ENCODE results near the gene GAL3ST3. TPM values are rescaled to one million over a fixed set of nuclear protein-coding genes. Genes with fewer than 3 reads are reported as not detected.

GAL3ST3 gene
- total RNA-seq, 1 donor from 2014 or later = 3.7 TPM

- H3K27me3 Mint-ChIP-seq = peaks cover 11% of the 10 kb centered on the region
- no peak for TF ChIP-seq CTCF (conservative IDR thresholded peaks at IDR 0.05)
- H3K4me3 Mint-ChIP-seq = no peak overlapping the region
- H3K9me3 Mint-ChIP-seq = no peaks in the 10 kb centered on the region
- H3K4me1 Mint-ChIP-seq (ENCODE audit: unreplicated experiment) = peaks cover 11% of the 10 kb centered on the region
- no peaks in the 10 kb centered on the region for H3K36me3 Mint-ChIP-seq
- no peak overlapping the region for H3K27ac Mint-ChIP-seq
- no peak for DNase-seq (ENCODE audit: extremely low spot score, unreplicated experiment)
These were observed 2.1 kb downstream of the GAL3ST3 start for GRCh38 chr11:66046901-66047300.

GRCh38 chr11:66045177-66045639, 3.8 kb downstream of the GAL3ST3 start:
- Mint-ChIP-seq H3K36me3 (no peaks in the 10 kb centered on the region), H3K27me3 (peaks cover 11% of the 10 kb centered on the region), H3K27ac (no peak overlapping the region), H3K9me3 (no peaks in the 10 kb centered on the region), H3K4me1 (ENCODE audit: unreplicated experiment) (peaks cover 4% of the 10 kb centered on the region), H3K4me3 (no peak overlapping the region)
- peak; percentile 84 for DNase-seq (ENCODE audit: extremely low spot score, unreplicated experiment)
- peak; percentile 97 for TF ChIP-seq CTCF (conservative IDR thresholded peaks at IDR 0.05)

- no peak overlapping the region for H3K4me3 Mint-ChIP-seq
- peaks cover 11% of the 10 kb centered on the region for H3K27me3 Mint-ChIP-seq
- no peaks in the 10 kb centered on the region for H3K36me3 Mint-ChIP-seq
- H3K27ac Mint-ChIP-seq = no peak overlapping the region
- TF ChIP-seq CTCF (conservative IDR thresholded peaks at IDR 0.05) = no peak
- peaks cover 4% of the 10 kb centered on the region for H3K4me1 Mint-ChIP-seq (ENCODE audit: unreplicated experiment)
- DNase-seq (ENCODE audit: extremely low spot score, unreplicated experiment) = no peak
- H3K9me3 Mint-ChIP-seq = no peaks in the 10 kb centered on the region
These were observed 4.2 kb downstream of the GAL3ST3 start for GRCh38 chr11:66044757-66045156.

GRCh38 chr11:66042996-66043906, 5.7 kb downstream of the GAL3ST3 start:
- no peak for DNase-seq (ENCODE audit: extremely low spot score, unreplicated experiment)
- Mint-ChIP-seq H3K4me3 (no peak overlapping the region), H3K27me3 (peaks cover 3% of the 10 kb centered on the region), H3K9me3 (no peaks in the 10 kb centered on the region), H3K27ac (no peak overlapping the region), H3K36me3 (no peaks in the 10 kb centered on the region), H3K4me1 (ENCODE audit: unreplicated experiment) (peaks cover 4% of the 10 kb centered on the region)
- no peak for TF ChIP-seq CTCF (conservative IDR thresholded peaks at IDR 0.05)

GRCh38 chr11:66042227-66042995, 6.5 kb downstream of the GAL3ST3 start:
- Mint-ChIP-seq H3K27me3 (no peaks in the 10 kb centered on the region), H3K4me3 (no peak overlapping the region), H3K36me3 (no peaks in the 10 kb centered on the region), H3K9me3 (no peaks in the 10 kb centered on the region), H3K4me1 (ENCODE audit: unreplicated experiment) (no peaks in the 10 kb centered on the region), H3K27ac (no peak overlapping the region)
- no peak for DNase-seq (ENCODE audit: extremely low spot score, unreplicated experiment)
- no peak for TF ChIP-seq CTCF (conservative IDR thresholded peaks at IDR 0.05)

All from type B pancreatic cell (in vitro differentiated cells).